ENCODE results near the gene EPHA8.

The EPHA8 gene

GRCh38 chr1:22643928-22644327, 80.6 kb downstream of the EPHA8 start:
- no peak for TF ChIP-seq CTCF (IDR thresholded peaks at IDR 0.05)

GRCh38 chr1:22645931-22646330, 82.6 kb downstream of the EPHA8 start:
- TF ChIP-seq CTCF (IDR thresholded peaks at IDR 0.05), result no peak

GRCh38 chr1:22646384-22646783, 83.1 kb downstream of the EPHA8 start:
- no peak for TF ChIP-seq CTCF (IDR thresholded peaks at IDR 0.05)

GRCh38 chr1:22650089-22650693, 86.9 kb downstream of the EPHA8 start:
- TF ChIP-seq CTCF (IDR thresholded peaks at IDR 0.05), result no peak

GRCh38 chr1:22651941-22652856, 88.9 kb downstream of the EPHA8 start:
- no peak for TF ChIP-seq CTCF (IDR thresholded peaks at IDR 0.05)

GRCh38 chr1:22652881-22653316, 89.6 kb downstream of the EPHA8 start, which contains the start of gene C1QB:
TSS of gene C1QB (plus strand) at chr1:22653236. CDS start at chr1:22659463, 6,227 bp downstream.
- no peak for TF ChIP-seq CTCF (IDR thresholded peaks at IDR 0.05)

All from LNCAP (cell line).